Lung (tissue), 12 donors: Measurements from ENCODE around the gene NAV2. TPM values are rescaled to one million over a fixed set of nuclear protein-coding genes. Genes with fewer than 3 reads are reported as not detected.
A peak's percentile ranks its signal among the peaks of the same experiment; 100 is the strongest.

ENCODE experiments used
- ATAC-seq: fragments of 200-7000 bp; cut with Tn5 transposase; one replicate; pipeline ENCODE4 v1.9.1; 2020; ENCODE audit warnings: moderate number of reproducible peaks; ENCODE audit not compliant: insufficient read depth, low FRiP score
- DNase-seq, 3 donors: peaks; one replicate each; pipeline ENCODE4 v3.0.0-alpha.2; 2013 to 2017
- H3K27ac ChIP-seq, 2 donors: one replicate each; pipeline ENCODE4 v1.5.1; 2013; ENCODE audit warnings: mild to moderate bottlenecking in 2 of 2, moderate library complexity in 2 of 2, control low read depth in 1 of 2, inconsistent platforms in 1 of 2, low read depth in 1 of 2, low read length in 1 of 2
- H3K27me3 ChIP-seq, 3 donors: one replicate each; pipeline ENCODE4 v1.5.1; 2013; ENCODE audit warnings: low read length in 2 of 3; ENCODE audit not compliant: control insufficient read depth in 3 of 3, insufficient read depth in 3 of 3
- H3K36me3 ChIP-seq, 4 donors: one replicate each; pipeline ENCODE4 v1.5.1; 2013; ENCODE audit warnings: low read length in 4 of 4, mild to moderate bottlenecking in 1 of 4, moderate library complexity in 1 of 4; ENCODE audit not compliant: control insufficient read depth in 4 of 4, insufficient read depth in 4 of 4
- H3K4me1 ChIP-seq, 5 donors: one replicate each; pipeline ENCODE4 v1.5.1; 2013; ENCODE audit warnings: low read length in 5 of 5, mild to moderate bottlenecking in 2 of 5, moderate library complexity in 1 of 5; ENCODE audit not compliant: control insufficient read depth in 5 of 5, insufficient read depth in 5 of 5
- H3K4me3 ChIP-seq: one replicate; pipeline ENCODE4 v1.5.1; 2013; ENCODE audit warnings: mild to moderate bottlenecking, control low read depth, moderate library complexity
- H3K9ac ChIP-seq, 2 donors: one replicate each; pipeline ENCODE4 v1.5.1; 2013; ENCODE audit warnings: low read length in 2 of 2, control low read depth in 1 of 2; ENCODE audit not compliant: insufficient read depth in 1 of 2
- H3K9me3 ChIP-seq, 4 donors: one replicate each; pipeline ENCODE4 v1.5.1; 2013; ENCODE audit warnings: low read length in 3 of 4, mild to moderate bottlenecking in 1 of 4, moderate library complexity in 1 of 4; ENCODE audit not compliant: control insufficient read depth in 4 of 4, insufficient read depth in 3 of 4
- CTCF ChIP-seq: IDR thresholded peaks from 2 replicates; pipeline ENCODE4 v1.5.1; 2012; ENCODE audit warnings: mild to moderate bottlenecking; ENCODE audit errors: control extremely low read depth, extremely low read depth
- WGBS, 2 donors: extraction: QIAGEN DNeasy Blood & Tissue Kit; methylation state at CpG; one replicate each; pipeline ENCODE4 v1.1.7; 2013; 5-methylcytosine and 5-hydroxymethylcytosine counted together
- polyA plus RNA-seq, 2 donors: library from polyadenylated mRNA; stranded (reverse); fragments of 200-250 nt; gene quantifications; one replicate each; pipeline ENCODE4 v1.2.1, GENCODE V29; 2013
- total RNA-seq, 2 donors: library from RNA; depleted of rRNA in 1 of 2; stranded (reverse); fragments of >200 nt in 1 of 2; gene quantifications; one replicate each; pipeline ENCODE4 v1.2.1, GENCODE V29; 2014 to 2021
- donor health status: control.
- donor health status: control.
- donor health status: Bipolar disorder and iron deficiency.
- donor health status: healthy.
- donor health status: DM: yes; HTN: yes; CAD: no.

The NAV2 gene
- total and polyA plus RNA-seq, 4 donors = 6.8 to 47.9 (median 20.2) TPM

DNA sequence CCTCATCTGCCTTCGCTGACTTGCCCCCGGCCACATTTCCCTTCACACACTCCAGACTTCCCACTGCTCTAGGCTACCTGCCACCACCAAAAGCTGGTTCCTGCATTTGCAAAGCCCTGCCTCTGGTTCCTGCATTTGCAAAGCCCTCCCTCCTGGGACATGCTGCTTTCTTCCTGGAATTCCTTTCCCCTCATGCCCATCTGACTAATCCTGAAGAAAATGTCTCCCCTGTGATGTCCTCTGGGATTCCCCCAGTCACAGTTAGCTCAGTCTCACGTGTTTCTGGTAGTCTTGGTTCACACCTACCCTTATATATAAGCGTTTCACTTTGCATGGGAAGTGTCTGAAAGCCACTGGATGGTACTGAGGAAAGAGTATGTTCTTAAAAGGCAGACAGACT, 240.7 kb downstream of the NAV2 start:
- no peak overlapping the region for H3K9ac ChIP-seq
- H3K4me3 ChIP-seq = no peak overlapping the region
- H3K27ac ChIP-seq = peak overlapping the region; percentile 44 to 69
- peaks cover 5 to 29% (median 6%) of the 10 kb centered on the region in 5 donors for H3K4me1 ChIP-seq
- TF ChIP-seq CTCF = no peak
- DNase-seq = no peak
- WGBS, 2 donors = 73 to 86% methylated on average over 4 of the region's 4 CpGs
- no peaks in the 10 kb centered on the region for H3K27me3 ChIP-seq
- H3K9me3 ChIP-seq = peaks cover 0 to 1% (median 0%) of the 10 kb centered on the region in 4 donors
- H3K36me3 ChIP-seq = peaks cover 4 to 22% (median 8%) of the 10 kb centered on the region in 4 donors
- ATAC-seq = no peak

GRCh38 chr11:19953909-19954308, 241.3 kb downstream of the NAV2 start:
- ATAC-seq (no peak), DNase-seq (peak in 2 of 3 donors; percentile 45 to 57)
- peaks cover 0 to 1% (median 0%) of the 10 kb centered on the region in 4 donors for H3K9me3 ChIP-seq
- TF ChIP-seq CTCF = no peak
- no peak overlapping the region for H3K9ac ChIP-seq
- WGBS, 2 donors = 64 to 69% methylated on average over 2 of the region's 2 CpGs
- H3K27ac ChIP-seq = peak overlapping the region in 1 of 2 donors; percentile 69
- H3K4me3 ChIP-seq = no peak overlapping the region
- H3K36me3 ChIP-seq = peaks cover 4 to 19% (median 6%) of the 10 kb centered on the region in 4 donors
- peaks cover 5 to 29% (median 6%) of the 10 kb centered on the region in 5 donors for H3K4me1 ChIP-seq
- H3K27me3 ChIP-seq = no peaks in the 10 kb centered on the region

- ATAC-seq (no peak), DNase-seq (no peak)
- Histone ChIP-seq H3K4me3 (no peak overlapping the region), H3K9ac (no peak overlapping the region), H3K27ac (peak overlapping the region in 1 of 2 donors; percentile 43), H3K4me1 (peaks cover 5 to 29% (median 6%) of the 10 kb centered on the region in 5 donors), H3K27me3 (no peaks in the 10 kb centered on the region), H3K9me3 (peaks cover 0 to 1% (median 0%) of the 10 kb centered on the region in 4 donors), H3K36me3 (peaks cover 0 to 9% (median 0%) of the 10 kb centered on the region in 4 donors)
- no peak for TF ChIP-seq CTCF
Observed at GRCh38 chr11:19954899-19955298, 242.3 kb downstream of the NAV2 start.

DNA sequence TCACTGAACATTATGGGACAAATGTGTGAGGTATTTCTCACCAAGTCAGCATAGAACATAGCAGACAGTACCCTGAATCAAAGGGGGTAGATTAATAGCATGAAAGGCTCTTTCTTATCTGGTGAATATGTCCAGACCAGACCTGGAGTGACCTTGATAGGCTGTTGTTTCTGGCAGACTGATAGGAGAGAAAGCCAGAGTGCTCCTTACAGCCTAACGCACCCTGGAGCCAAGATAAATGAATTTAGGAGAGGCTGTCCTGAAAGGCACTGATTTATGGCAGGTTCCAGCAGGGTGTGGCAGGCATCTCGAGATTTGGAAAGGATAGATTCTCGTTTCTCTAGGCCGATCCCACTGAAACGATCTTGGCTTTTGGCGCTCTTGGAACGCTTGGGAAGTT, 243.0 kb downstream of the NAV2 start:
- no peak for ATAC-seq
- H3K27ac ChIP-seq = peak overlapping the region in 1 of 2 donors; percentile 43

More for the DNA sequence above, 243.0 kb downstream of the NAV2 start:
- H3K4me3 ChIP-seq = no peak overlapping the region
- TF ChIP-seq CTCF = no peak
- no peak overlapping the region for H3K9ac ChIP-seq
- peaks cover 5 to 29% (median 6%) of the 10 kb centered on the region in 5 donors for H3K4me1 ChIP-seq
- 72 to 77% methylated on average over 7 of the region's 7 CpGs for WGBS, 2 donors
- no peaks in the 10 kb centered on the region for H3K27me3 ChIP-seq
- peaks cover 0 to 5% (median 0%) of the 10 kb centered on the region in 4 donors for H3K36me3 ChIP-seq
- DNase-seq = no peak
- H3K9me3 ChIP-seq = peaks cover 0 to 1% (median 0%) of the 10 kb centered on the region in 4 donors
